GM21367 (cell line): Measurements from ENCODE around the gene PM20D1.
"Not testable (repeated sequence)": the region's sequence is repeated elsewhere in the genome, so short reads cannot be mapped to it uniquely, and the experiment has no call there.

Experiments
- ATAC-seq: cut with Tn5 transposase; IDR thresholded peaks from one replicate; pipeline ENCODE4 v1.9.1; 2021; ENCODE audit not compliant: unreplicated experiment

Gene PM20D1, protein sequence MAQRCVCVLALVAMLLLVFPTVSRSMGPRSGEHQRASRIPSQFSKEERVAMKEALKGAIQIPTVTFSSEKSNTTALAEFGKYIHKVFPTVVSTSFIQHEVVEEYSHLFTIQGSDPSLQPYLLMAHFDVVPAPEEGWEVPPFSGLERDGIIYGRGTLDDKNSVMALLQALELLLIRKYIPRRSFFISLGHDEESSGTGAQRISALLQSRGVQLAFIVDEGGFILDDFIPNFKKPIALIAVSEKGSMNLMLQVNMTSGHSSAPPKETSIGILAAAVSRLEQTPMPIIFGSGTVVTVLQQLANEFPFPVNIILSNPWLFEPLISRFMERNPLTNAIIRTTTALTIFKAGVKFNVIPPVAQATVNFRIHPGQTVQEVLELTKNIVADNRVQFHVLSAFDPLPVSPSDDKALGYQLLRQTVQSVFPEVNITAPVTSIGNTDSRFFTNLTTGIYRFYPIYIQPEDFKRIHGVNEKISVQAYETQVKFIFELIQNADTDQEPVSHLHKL

DNA sequence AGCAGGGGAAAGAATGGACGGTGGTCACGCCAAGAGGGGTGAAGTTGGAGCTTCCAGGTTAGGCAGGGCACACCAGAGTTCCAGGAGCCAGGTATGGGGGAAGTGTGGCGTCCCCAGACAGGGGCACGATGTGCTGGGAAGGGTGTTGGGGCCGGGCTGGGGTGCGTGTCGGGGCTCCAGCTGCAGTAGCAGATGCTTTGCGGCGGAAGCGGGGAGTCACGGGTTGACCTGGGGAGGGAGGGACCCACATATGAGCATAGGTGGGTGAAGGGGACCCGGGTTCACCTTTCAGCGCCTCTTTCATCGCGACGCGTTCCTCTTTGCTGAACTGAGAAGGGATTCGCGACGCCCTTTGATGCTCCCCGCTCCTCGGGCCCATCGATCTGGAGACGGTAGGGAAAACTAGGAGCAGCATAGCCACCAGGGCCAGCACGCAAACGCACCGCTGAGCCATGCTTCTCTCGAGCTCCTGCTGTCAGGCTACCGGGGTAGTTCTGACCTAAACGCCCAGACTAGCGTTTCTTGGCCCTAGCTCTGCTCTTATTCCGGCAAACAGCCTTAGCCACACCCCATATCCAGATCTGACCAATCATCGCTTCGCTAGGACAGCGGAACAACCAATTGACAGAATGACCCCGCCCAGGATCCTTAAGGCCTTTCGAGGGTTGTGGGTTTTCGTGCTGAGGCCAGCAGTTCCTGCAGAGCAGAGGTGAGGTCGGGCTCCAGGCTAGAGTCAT lies at the start of gene PM20D1:
PM20D1 (minus strand) TSS at position 514 of the 737 bp plus-strand sequence; CDS start at position 454, 60 bp downstream.
- no peak for ATAC-seq

DNA sequence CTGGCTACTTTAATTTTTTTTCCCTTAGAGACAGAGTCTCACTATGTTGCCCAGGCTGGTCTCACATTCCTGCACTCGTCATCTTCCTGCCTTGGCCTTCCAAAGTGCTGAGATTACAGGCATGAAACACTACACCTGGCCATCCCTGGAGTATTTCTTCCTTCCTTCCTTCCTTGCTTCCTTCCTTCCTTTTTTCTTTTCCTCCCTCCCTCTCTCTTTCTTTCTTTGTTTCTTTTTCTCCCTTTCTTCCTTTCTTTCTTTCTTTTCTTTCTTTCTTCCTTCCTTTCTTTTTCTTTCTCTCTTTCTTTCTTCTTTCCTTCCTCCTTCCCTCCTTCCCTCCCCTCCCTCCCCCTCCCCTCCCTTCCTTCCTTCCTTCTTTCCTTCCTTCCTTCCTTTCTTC lies 46.4 kb upstream of the PM20D1 start:
- no peak for ATAC-seq

DNA sequence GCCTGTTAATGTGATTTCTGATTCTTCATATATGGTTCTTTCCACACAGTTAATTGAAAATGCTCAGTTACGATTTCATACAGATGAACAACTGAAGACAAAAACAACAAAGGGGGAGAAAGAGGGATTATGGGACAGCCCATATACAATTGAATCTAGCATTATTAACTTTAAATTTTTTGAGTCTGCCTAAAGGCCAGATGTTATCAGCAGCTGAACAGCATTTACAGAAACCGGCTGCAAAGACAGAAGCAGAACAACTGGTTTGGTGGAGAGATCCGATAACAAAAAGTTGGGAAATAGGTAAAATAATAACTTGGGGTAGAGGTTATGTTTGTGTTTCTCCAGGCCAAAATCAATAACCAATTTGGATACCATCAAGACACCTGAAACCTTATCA lies 44.2 kb upstream of the PM20D1 start:
- not testable (repeated sequence) for ATAC-seq

DNA sequence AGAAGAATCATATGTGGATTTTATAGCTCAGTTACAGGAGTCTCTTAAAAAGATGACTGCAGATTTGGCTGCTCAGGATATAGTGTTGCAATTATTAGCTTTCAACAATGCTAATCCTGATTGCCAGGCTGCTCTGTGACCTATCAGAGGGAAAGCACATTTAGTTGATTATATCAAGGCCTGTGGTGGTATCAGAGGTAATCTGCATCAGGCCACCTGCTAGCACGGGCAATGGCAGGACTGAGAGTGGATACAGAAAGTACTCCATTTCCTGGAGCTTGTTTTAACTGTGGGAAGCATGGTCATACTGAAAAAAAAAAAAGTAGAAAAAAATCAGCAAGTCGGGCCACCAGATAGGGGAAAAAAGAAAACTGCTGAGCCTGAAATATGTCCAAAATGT lies 42.2 kb upstream of the PM20D1 start:
- not testable (repeated sequence) for ATAC-seq

DNA sequence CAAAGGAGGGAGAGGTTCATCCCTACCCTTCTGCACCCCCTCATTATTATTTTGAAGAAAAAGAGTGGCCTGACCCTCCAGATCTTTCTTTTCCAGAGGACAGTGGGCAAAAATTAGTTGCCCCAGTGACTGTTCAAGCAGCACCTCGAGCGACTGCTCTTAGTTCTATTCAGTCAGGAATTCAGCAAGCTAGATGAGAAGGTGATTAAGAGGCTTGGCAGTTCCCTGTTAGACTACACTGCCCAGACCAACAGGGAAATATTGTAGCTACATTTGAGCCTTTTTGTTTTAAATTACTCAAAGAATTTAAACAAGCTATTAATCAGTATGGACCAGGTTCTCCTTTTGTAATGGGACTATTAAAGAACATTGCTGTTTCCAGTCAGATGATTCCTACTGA lies 41.5 kb upstream of the PM20D1 start:
- not testable (repeated sequence) for ATAC-seq

DNA sequence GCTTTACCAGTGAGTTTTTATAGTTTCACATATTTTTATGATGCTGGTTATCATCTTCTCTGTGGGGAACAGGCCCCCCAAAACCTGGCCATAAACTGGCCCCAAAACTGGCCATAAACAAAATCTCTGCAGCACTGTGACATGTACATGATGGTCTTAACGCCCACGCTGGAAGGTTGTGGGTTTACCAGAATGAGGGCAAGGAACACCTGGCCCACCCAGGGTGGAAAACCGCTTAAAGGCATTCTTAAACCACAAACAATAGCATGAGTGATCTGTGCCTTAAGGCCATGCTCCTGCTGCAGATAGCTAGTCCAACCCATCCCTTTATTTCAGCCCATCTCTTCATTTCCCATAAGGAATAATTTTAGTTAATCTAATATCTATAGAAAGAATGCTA lies 40.7 kb upstream of the PM20D1 start:
- not testable (repeated sequence) for ATAC-seq

DNA sequence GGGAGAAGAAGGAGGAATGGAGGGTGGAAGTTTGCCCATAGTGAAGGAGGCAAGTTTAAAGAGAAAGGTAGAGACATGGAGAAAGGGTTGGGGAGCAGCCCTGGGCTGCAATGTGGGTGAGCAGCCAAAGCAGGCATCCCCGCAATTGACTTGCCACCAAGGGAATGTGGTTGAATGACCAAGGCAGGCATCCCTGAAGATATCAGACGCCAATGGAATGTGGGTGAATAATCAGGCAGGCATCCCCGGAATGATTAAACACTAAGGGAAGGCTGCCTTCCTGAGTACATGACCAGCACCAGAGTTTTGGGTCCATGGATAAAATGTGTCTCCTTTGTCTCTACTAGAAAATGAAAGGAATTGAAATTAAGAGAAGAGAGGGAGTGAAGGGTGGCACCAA lies 39.8 kb upstream of the PM20D1 start:
- not testable (repeated sequence) for ATAC-seq

DNA sequence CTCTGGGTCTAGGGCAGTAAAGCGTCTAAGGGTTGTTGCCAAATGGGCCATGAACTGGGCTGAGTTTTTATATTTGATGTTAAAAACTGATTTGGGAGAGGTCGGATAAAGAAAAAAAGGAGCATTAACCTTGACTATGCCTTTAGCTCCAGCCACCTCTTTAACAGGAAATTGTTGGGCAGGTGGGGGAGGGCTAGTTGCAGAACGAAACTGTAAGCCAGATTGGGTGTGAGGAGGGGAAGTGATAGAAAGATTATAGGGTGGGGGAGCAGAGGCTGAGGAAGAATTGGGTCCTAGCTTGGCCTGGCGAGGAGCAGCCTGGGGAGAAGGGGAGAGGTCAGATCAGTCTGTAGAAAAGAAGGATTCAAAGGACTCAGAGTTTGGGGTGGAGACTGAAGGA lies 39.1 kb upstream of the PM20D1 start:
- ATAC-seq, result not testable (repeated sequence)

DNA sequence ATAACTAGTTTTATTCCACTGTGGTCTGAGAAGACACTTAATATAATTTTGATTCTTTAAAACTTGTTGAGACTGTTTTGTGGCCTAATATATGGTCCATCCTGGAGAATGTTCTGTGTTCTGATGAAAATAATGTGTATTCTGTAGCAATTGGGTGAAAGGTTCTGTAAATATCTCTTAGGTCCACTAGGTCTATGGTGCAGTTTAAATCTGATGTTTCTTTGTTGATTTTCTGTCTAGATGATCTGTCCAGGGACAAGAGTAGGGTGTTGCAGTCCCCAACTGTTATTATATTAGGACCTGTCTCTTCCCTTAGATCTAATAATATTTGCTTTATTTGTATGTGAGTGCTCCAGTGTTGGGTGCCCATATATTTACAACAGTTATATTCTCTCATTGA lies 33.9 kb upstream of the PM20D1 start:
- ATAC-seq, result no peak

DNA sequence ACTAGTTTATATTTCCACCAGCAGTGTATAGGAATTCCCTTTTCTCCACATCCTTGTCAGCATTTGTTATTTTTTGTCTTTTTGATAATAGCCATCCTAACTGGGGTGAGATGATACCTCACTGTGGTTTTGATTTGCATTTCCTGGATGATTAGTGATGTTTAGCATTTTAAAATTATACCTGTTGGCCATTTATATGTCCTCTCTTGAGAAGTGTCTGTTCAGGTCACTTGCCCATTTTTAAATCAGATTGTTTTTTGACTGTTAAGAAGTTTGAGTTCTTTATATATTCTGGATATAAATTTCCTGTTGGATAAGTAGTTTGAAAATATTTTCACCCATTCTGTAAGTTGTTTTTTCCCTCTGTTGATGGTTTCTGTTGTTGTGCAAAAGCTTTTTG lies 31.0 kb upstream of the PM20D1 start:
- ATAC-seq, result no peak

DNA sequence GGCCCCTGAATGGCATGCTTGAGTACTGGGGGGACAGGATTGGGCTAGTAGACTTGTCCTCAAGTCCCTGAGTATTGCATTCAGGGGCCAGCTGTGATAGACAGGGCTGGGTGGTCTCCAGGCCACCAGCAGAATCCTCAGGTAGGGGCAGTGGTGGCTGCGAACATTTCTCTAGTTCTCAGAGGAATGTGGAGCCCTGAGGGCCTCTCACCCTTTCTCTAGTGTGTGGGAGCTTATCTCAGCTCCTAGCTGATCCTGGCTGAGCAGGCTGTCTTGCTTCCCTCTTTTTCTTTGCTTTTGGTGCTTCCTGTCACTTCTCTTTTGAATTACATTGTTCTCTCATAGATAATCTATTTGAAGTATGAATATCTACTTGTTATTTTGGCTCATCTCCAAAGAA lies 30.0 kb upstream of the PM20D1 start:
- ATAC-seq, result no peak

DNA sequence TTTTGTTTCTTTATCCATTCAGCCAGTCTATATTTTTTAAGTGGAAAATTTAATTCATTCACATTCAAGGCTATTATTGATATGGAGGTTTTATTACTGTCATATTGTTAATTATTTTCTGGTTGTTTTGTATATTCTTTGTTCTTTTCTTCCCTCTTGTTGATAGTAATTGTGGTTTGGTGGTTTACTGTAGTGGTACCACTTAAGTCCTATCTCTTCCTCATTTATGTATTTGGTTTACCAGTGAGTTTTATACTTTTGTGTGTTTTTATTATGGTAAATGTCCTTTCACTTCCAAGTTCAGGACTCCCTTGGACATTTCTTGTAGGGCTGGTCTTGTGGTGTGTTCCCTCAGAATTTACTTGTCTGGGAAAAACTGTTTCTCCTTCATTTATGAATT lies 28.1 kb upstream of the PM20D1 start:
- no peak for ATAC-seq

DNA sequence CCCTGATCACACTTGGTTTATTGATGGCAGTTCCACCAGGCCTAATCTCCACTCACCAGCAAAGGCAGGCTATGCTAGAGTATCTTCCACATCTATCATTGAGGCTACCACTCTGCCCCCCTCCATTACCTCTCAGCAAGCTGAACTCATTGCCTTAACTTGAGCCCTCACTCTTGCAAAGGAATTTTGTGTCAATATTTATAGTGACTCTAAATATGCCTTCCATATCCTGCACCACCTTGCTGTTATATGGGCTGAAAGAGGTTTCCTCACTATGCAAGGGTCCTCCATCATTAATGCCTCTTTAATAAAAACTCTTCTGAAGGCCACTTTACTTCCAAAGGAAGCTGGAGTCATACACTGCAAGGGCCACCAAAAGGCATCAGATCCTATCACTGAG lies 23.2 kb upstream of the PM20D1 start:
- ATAC-seq, result not testable (repeated sequence)

DNA sequence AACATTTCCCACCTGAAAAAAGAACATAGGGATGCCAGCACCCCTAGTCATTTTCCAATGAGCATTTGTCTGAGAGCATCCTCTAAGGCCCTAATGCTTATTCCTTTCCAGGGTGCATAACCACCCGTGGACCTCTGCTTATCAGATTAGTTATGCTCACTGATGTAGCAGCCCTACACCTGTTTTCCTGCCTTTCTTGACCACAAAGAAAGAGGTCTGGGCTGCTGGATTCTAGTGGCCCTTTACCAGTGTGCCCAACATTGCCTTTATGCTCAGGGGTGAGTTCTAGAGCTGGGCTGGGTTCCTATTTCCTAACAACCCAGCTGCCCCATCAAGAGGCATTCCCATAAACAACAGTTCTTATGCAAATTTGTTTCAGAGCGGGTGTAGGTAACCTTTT lies 20.3 kb upstream of the PM20D1 start:
- ATAC-seq, result no peak

DNA sequence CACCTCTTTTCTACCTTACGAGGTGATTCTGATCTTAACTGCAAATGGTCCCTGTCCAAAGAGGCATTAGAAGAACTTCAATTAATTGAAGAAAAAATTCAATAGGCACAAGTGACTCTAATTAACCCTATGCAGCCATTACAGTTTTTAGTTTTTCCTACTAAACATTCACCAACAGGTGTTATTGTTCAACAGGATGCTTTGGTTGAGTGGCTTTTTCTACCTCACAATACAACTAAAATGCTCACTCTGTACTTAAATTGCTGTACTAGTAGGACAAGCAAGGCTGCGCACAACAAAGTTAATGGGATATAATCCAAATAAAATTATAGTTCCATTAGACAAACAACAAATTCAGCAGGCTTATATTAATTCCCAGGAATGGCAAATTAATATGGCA lies 11.6 kb upstream of the PM20D1 start:
- no peak for ATAC-seq

DNA sequence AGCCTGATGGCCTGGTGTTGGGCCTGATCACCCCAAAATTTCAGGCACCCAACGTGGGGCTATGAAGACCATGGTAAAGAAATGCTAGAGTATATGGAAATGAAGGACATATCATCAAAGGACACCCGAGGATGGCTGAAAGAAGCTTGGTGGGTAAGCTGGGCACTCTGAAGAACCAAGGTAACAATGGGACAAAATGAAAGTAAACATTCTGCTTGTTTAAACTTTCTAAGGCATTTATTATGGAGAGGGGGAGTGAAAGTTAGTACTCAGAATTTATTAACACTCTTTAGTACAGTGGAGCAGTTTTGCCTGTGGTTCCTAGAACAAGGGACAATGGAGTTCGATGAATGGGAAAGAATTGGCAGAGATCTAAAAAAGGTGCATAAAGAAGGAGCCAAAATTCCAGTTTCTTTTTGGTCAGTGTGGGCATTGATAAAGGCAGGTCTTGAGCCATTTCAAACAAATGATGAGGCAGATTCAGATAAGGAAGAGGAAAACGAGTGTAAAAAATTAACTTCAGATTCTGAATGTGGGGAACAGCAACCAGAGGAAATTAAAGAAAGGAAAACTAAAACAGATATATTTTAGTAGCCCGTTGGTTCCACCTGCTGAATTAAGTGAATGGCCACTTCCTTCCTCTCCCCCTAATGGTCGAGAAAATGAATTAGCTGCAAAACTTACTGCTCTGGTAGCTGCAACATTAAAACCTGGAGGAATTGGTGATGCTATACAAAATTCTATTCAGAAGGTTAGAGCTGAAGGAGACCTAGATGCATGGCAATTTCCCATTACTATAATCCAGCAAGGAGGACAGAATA lies 8.4 kb upstream of the PM20D1 start:
- ATAC-seq, result no peak

DNA sequence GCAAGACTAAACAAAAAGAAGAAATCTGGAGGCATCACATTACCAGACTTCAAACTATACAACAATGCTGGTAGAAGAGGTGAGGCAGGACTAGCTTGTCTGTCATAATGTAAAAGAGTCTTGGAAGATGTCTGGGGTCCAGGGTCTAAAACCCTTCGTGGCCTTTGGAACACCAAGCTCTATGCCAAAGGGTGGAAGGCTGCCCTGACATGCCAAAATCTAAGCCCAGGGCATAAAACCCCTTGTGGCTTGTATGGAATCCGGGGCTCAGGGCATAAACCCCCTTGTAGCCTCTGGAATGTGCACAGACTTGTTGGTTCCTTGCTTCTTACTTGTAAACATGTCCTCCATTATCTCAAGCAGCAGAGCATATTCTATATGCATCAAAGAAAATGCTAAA lies 7.6 kb upstream of the PM20D1 start:
- not testable (repeated sequence) for ATAC-seq

DNA sequence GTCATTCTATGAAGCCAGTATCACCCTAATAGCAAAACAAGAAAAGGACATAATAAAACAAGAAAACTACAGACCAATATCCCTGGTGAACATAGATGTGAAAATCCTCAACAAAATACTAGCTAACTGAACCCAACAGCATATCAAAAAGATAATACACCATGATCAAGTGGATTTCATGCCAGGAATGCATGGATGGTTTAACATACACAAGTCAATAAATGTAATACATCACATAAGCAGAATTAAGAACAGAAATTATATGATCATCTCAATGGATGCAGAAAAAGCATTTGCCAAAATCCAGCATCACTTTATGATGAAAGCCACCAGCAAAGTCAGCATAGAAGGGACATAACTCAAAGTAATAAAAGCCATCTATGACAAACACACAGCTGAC lies 6.5 kb upstream of the PM20D1 start:
- no peak for ATAC-seq

DNA sequence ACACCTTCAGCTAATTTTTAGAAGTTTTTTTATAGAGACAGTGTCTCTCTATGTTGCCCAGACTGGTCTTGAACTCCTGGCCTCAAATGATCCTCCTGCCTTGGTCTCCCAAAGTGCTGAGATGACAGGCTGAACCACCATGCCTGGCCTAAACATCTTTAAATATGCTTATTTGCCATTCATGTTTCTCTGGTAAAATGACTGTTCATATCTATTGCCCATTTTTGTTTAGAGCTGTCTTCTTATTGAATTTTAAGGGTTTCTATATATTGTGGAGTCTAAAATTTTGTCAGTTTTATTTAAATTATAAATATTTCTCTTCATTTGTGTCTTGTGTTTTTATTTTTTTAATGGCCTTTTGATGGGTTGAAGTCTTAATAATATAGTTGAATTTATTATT lies 3.0 kb upstream of the PM20D1 start:
- ATAC-seq, result no peak

DNA sequence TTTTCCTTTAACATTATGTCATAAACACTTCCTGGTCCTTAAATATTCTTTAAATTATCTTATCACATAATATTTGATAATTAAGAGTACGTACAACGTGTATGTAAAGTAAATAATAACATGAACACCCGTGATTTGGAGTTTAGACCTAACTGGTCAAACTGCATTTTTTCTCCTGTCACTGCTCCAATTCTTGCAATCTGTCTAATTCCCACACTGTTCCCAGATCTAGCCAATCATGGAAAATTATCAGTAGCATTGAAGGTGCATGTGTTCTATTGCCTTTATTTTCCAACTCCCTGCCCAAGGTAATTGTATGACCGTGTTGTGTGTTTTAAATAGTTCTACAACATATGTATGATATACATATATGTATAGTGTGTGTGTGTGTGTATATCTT lies 2.1 kb upstream of the PM20D1 start:
- ATAC-seq, result no peak
